ENCODE measurements around the gene PRR9.

DNA sequence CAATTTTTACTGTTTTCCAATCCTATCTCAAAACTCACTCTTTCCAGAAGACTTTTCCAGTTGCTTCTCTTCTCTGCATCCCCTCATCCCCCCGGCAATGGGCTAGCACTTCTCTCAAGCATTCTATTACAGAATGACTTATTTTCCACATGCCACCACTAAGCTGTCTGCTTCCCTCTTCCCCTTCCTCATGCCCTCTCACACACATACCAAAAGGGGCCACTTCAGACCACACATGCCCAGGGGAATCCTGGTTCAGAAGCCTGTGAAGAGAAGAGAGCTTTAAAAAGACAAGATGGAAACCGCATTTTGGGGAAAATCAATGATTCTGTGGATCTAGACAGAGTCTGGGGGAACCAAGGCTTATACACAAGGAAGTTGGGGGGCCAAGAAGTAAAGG is 33.7 kb downstream of the PRR9 start:
- TF ChIP-seq EZH2 (IDR thresholded peaks at IDR 0.05; ENCODE audit: borderline replicate concordance, insufficient read depth, low read length, poor library complexity, severe bottlenecking) (no peak), POLR2AphosphoS5 (IDR thresholded peaks at IDR 0.05) (no peak)
- TF ChIP-seq, protein P1, sequence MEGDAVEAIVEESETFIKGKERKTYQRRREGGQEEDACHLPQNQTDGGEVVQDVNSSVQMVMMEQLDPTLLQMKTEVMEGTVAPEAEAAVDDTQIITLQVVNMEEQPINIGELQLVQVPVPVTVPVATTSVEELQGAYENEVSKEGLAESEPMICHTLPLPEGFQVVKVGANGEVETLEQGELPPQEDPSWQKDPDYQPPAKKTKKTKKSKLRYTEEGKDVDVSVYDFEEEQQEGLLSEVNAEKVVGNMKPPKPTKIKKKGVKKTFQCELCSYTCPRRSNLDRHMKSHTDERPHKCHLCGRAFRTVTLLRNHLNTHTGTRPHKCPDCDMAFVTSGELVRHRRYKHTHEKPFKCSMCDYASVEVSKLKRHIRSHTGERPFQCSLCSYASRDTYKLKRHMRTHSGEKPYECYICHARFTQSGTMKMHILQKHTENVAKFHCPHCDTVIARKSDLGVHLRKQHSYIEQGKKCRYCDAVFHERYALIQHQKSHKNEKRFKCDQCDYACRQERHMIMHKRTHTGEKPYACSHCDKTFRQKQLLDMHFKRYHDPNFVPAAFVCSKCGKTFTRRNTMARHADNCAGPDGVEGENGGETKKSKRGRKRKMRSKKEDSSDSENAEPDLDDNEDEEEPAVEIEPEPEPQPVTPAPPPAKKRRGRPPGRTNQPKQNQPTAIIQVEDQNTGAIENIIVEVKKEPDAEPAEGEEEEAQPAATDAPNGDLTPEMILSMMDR (IDR thresholded peaks at IDR 0.05; ENCODE audit: poor library complexity, severe bottlenecking) = no peak
- TF ChIP-seq, protein P2, sequence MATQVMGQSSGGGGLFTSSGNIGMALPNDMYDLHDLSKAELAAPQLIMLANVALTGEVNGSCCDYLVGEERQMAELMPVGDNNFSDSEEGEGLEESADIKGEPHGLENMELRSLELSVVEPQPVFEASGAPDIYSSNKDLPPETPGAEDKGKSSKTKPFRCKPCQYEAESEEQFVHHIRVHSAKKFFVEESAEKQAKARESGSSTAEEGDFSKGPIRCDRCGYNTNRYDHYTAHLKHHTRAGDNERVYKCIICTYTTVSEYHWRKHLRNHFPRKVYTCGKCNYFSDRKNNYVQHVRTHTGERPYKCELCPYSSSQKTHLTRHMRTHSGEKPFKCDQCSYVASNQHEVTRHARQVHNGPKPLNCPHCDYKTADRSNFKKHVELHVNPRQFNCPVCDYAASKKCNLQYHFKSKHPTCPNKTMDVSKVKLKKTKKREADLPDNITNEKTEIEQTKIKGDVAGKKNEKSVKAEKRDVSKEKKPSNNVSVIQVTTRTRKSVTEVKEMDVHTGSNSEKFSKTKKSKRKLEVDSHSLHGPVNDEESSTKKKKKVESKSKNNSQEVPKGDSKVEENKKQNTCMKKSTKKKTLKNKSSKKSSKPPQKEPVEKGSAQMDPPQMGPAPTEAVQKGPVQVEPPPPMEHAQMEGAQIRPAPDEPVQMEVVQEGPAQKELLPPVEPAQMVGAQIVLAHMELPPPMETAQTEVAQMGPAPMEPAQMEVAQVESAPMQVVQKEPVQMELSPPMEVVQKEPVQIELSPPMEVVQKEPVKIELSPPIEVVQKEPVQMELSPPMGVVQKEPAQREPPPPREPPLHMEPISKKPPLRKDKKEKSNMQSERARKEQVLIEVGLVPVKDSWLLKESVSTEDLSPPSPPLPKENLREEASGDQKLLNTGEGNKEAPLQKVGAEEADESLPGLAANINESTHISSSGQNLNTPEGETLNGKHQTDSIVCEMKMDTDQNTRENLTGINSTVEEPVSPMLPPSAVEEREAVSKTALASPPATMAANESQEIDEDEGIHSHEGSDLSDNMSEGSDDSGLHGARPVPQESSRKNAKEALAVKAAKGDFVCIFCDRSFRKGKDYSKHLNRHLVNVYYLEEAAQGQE (IDR thresholded peaks at IDR 0.05; ENCODE audit: borderline replicate concordance) = no peak

Measured in neural cell (in vitro differentiated cells).